HCT116 (cell line): ENCODE data around the gene SLC1A3. TPM values are rescaled to one million over a fixed set of nuclear protein-coding genes. Genes with fewer than 3 reads are reported as not detected.

ENCODE experiments used
- ATAC-seq: fragments of 200-7000 bp; cut with Tn5 transposase; 2 replicates; pipeline ENCODE4 v1.9.1; 2020; ENCODE audit warnings: mild to moderate bottlenecking, moderate library complexity
- BruUV-seq: library from RNA; stranded (reverse); fragments of 400-500 nt; replicated peaks from 2 replicates; lab custom pipeline; 2021; lab: Mats Ljungman, UMichigan
- CTCF ChIA-PET: fragments of 300-600 bp; sonication (Branson Sonifier 250); formaldehyde crosslinking; loops from one replicate; lab custom pipeline; 2021; ENCODE audit warnings: antibody characterized with exemption; lab: Charles Lee
- POLR2A ChIA-PET: fragments of 300-600, 350-600 bp; sonication (Branson Sonifier 250); formaldehyde crosslinking; loops from one replicate; lab custom pipeline; 2021; ENCODE audit warnings: antibody characterized with exemption; lab: Charles Lee
- RAD21 ChIA-PET, 2 experiments: fragments of 300-600 bp; sonication (Branson Sonifier 250); formaldehyde crosslinking; loops; one replicate each; lab custom pipeline; 2023; ENCODE audit warnings: low total read pairs in 2 of 2; ENCODE audit not compliant: uncharacterized antibody in 2 of 2, unreplicated experiment in 2 of 2, low non-redundant PET in 1 of 2; lab: Charles Lee
- DNase-seq: peaks from one replicate; pipeline ENCODE4 v3.0.0-alpha.2; 2010; ENCODE audit warnings: low read depth, low spot score
- H2AFZ ChIP-seq: fragments of 200-600 bp; shearing (Covaris generic), sonication (generic); 2 replicates; pipeline ENCODE4 v1.6.1; 2017; ENCODE audit warnings: low read depth, mixed run types, mixed read lengths, antibody characterized with exemption, low read length; ENCODE audit not compliant: poor library complexity, severe bottlenecking
- H3K27ac ChIP-seq: 2 replicates; pipeline ENCODE4 v1.5.1; 2012; ENCODE audit warnings: low read depth, low read length
- H3K27me3 ChIP-seq: fragments of 200-600 bp; sonication (generic); 2 replicates; pipeline ENCODE4 v1.6.1; 2016; ENCODE audit warnings: mixed run types, low read length, mixed read lengths; ENCODE audit not compliant: insufficient read depth
- H3K36me3 ChIP-seq, 2 experiments: fragments of 200-500 bp in 1 of 2; fragments of 200-600 bp in 1 of 2; sonication (Bioruptor generic) in 1 of 2; sonication (generic) in 1 of 2; 2 replicates each; pipeline versions ENCODE4 v1.5.1 to v1.6.1; 2014 to 2016; ENCODE audit warnings: low read length in 2 of 2, inconsistent platforms in 1 of 2, mixed read lengths in 1 of 2, mixed run types in 1 of 2; ENCODE audit not compliant: insufficient read depth in 2 of 2, control insufficient read depth in 1 of 2
- H3K4me1 ChIP-seq, 2 experiments: fragments of 200-600 bp in 1 of 2; sonication (generic) in 1 of 2; 2 replicates each; pipeline versions ENCODE4 v1.5.1 to v1.6.1; 2012 to 2017; ENCODE audit warnings: low read length in 2 of 2, inconsistent platforms in 1 of 2, mild to moderate bottlenecking in 1 of 2, mixed read lengths in 1 of 2, mixed run types in 1 of 2, moderate library complexity in 1 of 2; ENCODE audit not compliant: insufficient read depth in 2 of 2, control insufficient read depth in 1 of 2
- H3K4me2 ChIP-seq: fragments of 200-600 bp; sonication (generic); 2 replicates; pipeline ENCODE4 v1.6.1; 2017; ENCODE audit warnings: mixed run types, low read length, mixed read lengths
- H3K4me3 ChIP-seq, 2 experiments: fragments of 200-600 bp in 1 of 2; sonication (generic) in 1 of 2; replicated peaks in 1 of 2; 2 replicates each; pipeline ENCODE4 v1.5.1; 2011 to 2016; ENCODE audit warnings: low read length in 2 of 2, control low read depth in 1 of 2, low read depth in 1 of 2, mild to moderate bottlenecking in 1 of 2, mixed read lengths in 1 of 2, mixed run types in 1 of 2
- H3K79me2 ChIP-seq: fragments of 200-600 bp; sonication (generic); 2 replicates; pipeline ENCODE4 v1.6.1; 2017; ENCODE audit warnings: mild to moderate bottlenecking, mixed run types, low read length, moderate library complexity, mixed read lengths; ENCODE audit not compliant: insufficient read depth
- H3K9ac ChIP-seq: fragments of 200-600 bp; sonication (generic); 2 replicates; pipeline ENCODE4 v1.6.1; 2016; ENCODE audit warnings: low read length, mixed read lengths
- H3K9me2 ChIP-seq: fragments of 200-600 bp; sonication (generic), shearing (Covaris generic); 2 replicates; pipeline ENCODE4 v1.6.1; 2017; ENCODE audit warnings: mixed run types, mild to moderate bottlenecking, moderate library complexity; ENCODE audit not compliant: insufficient read depth
- H3K9me3 ChIP-seq, 2 experiments: fragments of 200-500 bp in 1 of 2; fragments of 200-600 bp in 1 of 2; sonication (Bioruptor generic) in 1 of 2; sonication (generic) in 1 of 2; 2 replicates each; pipeline ENCODE4 v1.6.1; 2014 to 2017; ENCODE audit warnings: low read length in 2 of 2, mixed read lengths in 2 of 2, inconsistent platforms in 1 of 2, low read depth in 1 of 2, mild to moderate bottlenecking in 1 of 2, mixed run types in 1 of 2, moderate library complexity in 1 of 2; ENCODE audit not compliant: control insufficient read depth in 1 of 2, insufficient read depth in 1 of 2
- H4K20me1 ChIP-seq: fragments of 200-600 bp; sonication (generic), shearing (Covaris generic); 2 replicates; pipeline ENCODE4 v1.6.1; 2017; ENCODE audit warnings: mixed run types, mild to moderate bottlenecking, moderate library complexity; ENCODE audit not compliant: insufficient read depth
- CEBPB ChIP-seq: IDR thresholded peaks from 2 replicates; pipeline ENCODE4 v1.6.1; 2012; ENCODE audit warnings: low read depth
- ELF1 ChIP-seq: IDR thresholded peaks from 2 replicates; pipeline ENCODE4 v1.6.1; 2012; ENCODE audit warnings: low read depth, borderline replicate concordance
- EZH2 ChIP-seq: fragments of 200-600 bp; sonication (generic); IDR thresholded peaks from 2 replicates; pipeline ENCODE4 v1.6.1; 2017; ENCODE audit warnings: antibody characterized with exemption, mixed run types
- JUND ChIP-seq: IDR thresholded peaks from 2 replicates; pipeline ENCODE4 v1.6.1; 2012
- POLR2A ChIP-seq: IDR thresholded peaks from 2 replicates; pipeline ENCODE4 v1.7.0; 2011; ENCODE audit warnings: borderline replicate concordance; ENCODE audit not compliant: insufficient read depth, insufficient read length; ENCODE audit errors: extremely low read depth
- POLR2AphosphoS5 ChIP-seq: IDR thresholded peaks from 2 replicates; pipeline ENCODE4 v1.6.1; 2011; ENCODE audit warnings: mild to moderate bottlenecking, low read depth, low read length, moderate library complexity
- RAD21 ChIP-seq: IDR thresholded peaks from 2 replicates; pipeline ENCODE4 v1.6.1; 2012; ENCODE audit warnings: low read depth, mild to moderate bottlenecking
- SIN3A ChIP-seq: IDR thresholded peaks from 2 replicates; pipeline ENCODE4 v1.6.1; 2012; ENCODE audit warnings: low read depth
- SP1 ChIP-seq: IDR thresholded peaks from 2 replicates; pipeline ENCODE4 v1.6.1; 2012; ENCODE audit warnings: low read depth
- SRF ChIP-seq: IDR thresholded peaks from 2 replicates; pipeline ENCODE4 v1.6.1; 2012; ENCODE audit warnings: low read depth
- YY1 ChIP-seq: IDR thresholded peaks from 2 replicates; pipeline ENCODE4 v1.6.1; 2011; ENCODE audit warnings: low read length, low read depth, moderate library complexity, mild to moderate bottlenecking; ENCODE audit not compliant: insufficient replicate concordance; ENCODE audit errors: extremely low read depth
- ZFX ChIP-seq: fragments of 450-650 bp; IDR thresholded peaks from 2 replicates; pipeline ENCODE4 v1.6.1; 2017
- ZNF274 ChIP-seq: fragments of 200-500 bp; sonication (Bioruptor generic); IDR thresholded peaks from 2 replicates; pipeline ENCODE4 v1.6.1; 2014; ENCODE audit warnings: mild to moderate bottlenecking, low read depth, low read length, inconsistent platforms
- intact Hi-C: fragments of 100-400 bp; cut with micrococcal nuclease; formaldehyde crosslinking; loops from 2 replicates; pipeline ENCODE4 v1.10.0; 2022
- total RNA-seq: library from RNA; stranded (reverse); gene quantifications from one replicate; pipeline ENCODE4 v1.2.1, GENCODE V29; 2021; ENCODE audit not compliant: unreplicated experiment
- TF ChIP-seq, protein P1 (sequence below): IDR thresholded peaks from 2 replicates; pipeline ENCODE4 v1.6.1; 2012
- TF ChIP-seq, protein P2 (sequence below), 3 experiments: fragments of 200-600 bp in 1 of 3; sonication (generic) in 1 of 3; IDR thresholded peaks in 2 of 3; conservative IDR thresholded peaks in 1 of 3; 2 replicates each; pipeline ENCODE4 v1.5.1; 2012 to 2017; ENCODE audit warnings: low read depth in 2 of 3, low read length in 2 of 3, antibody characterized with exemption in 1 of 3, borderline replicate concordance in 1 of 3, control low read depth in 1 of 3, mild to moderate bottlenecking in 1 of 3, mixed read lengths in 1 of 3, mixed run types in 1 of 3, moderate library complexity in 1 of 3; ENCODE audit not compliant: insufficient read depth in 1 of 3
- TF ChIP-seq, protein P3 (sequence below): IDR thresholded peaks from 2 replicates; pipeline ENCODE4 v1.6.1; 2011; ENCODE audit warnings: mild to moderate bottlenecking, low read length, moderate library complexity; ENCODE audit not compliant: insufficient replicate concordance; ENCODE audit errors: extremely low read depth
- TF ChIP-seq, protein P4 (sequence below): IDR thresholded peaks from 2 replicates; pipeline ENCODE4 v1.6.1; 2012

The SLC1A3 gene
- total RNA-seq, 1 experiment from 2014 or later: 12.9 TPM

DNA sequence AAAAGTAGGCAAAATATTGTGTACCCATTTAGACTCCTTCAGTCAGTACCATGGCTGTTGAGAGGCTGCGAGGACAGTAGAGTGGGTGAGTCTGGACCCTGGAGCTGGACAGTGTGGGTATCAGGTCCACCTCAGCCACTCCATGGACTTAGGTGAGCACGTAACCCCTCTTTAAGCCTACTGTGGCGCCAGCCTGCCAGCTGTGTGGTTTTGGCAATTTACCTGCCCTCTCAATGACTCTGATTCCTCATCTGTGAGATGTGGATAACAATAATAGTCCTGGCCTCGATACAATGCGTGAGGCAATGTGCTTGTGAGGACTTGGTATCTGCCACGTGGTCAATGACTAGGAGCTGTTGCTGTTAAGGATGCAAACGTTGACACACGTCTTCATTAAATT is 17.9 kb downstream of the SLC1A3 start:
- ChIA-PET POLR2A (no interaction called here), CTCF (interaction anchor here (0.6 kb wide), 1 partner anchor 14 kb away, joined by 4 read pairs; no protein-coding TSS in a partner anchor), RAD21 (no interaction called here)
- no peak overlapping the region for H3K4me2 ChIP-seq
- no peak overlapping the region for H2AFZ ChIP-seq
- H3K79me2 ChIP-seq: no peaks in the 10 kb centered on the region
- no peak overlapping the region for H3K9ac ChIP-seq
- no peaks in the 10 kb centered on the region for H3K27me3 ChIP-seq
- TF ChIP-seq CEBPB (no peak), ZFX (no peak), SP1 (no peak), POLR2AphosphoS5 (no peak), SRF (no peak), JUND (no peak), SIN3A (no peak), EZH2 (no peak), POLR2A (no peak), RAD21 (no peak), ZNF274 (no peak), YY1 (no peak), ELF1 (no peak)
- TF ChIP-seq, protein P1, sequence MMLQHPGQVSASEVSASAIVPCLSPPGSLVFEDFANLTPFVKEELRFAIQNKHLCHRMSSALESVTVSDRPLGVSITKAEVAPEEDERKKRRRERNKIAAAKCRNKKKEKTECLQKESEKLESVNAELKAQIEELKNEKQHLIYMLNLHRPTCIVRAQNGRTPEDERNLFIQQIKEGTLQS: no peak
- TF ChIP-seq, protein P2, sequence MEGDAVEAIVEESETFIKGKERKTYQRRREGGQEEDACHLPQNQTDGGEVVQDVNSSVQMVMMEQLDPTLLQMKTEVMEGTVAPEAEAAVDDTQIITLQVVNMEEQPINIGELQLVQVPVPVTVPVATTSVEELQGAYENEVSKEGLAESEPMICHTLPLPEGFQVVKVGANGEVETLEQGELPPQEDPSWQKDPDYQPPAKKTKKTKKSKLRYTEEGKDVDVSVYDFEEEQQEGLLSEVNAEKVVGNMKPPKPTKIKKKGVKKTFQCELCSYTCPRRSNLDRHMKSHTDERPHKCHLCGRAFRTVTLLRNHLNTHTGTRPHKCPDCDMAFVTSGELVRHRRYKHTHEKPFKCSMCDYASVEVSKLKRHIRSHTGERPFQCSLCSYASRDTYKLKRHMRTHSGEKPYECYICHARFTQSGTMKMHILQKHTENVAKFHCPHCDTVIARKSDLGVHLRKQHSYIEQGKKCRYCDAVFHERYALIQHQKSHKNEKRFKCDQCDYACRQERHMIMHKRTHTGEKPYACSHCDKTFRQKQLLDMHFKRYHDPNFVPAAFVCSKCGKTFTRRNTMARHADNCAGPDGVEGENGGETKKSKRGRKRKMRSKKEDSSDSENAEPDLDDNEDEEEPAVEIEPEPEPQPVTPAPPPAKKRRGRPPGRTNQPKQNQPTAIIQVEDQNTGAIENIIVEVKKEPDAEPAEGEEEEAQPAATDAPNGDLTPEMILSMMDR (IDR thresholded peaks at IDR 0.05 in 2 of 3, conservative IDR thresholded peaks at IDR 0.05 in 1 of 3; ENCODE audit: borderline replicate concordance in 1 of 3, insufficient read depth in 1 of 3, low read depth in 2 of 3, low read length in 2 of 3): no peak
- TF ChIP-seq, protein P3, sequence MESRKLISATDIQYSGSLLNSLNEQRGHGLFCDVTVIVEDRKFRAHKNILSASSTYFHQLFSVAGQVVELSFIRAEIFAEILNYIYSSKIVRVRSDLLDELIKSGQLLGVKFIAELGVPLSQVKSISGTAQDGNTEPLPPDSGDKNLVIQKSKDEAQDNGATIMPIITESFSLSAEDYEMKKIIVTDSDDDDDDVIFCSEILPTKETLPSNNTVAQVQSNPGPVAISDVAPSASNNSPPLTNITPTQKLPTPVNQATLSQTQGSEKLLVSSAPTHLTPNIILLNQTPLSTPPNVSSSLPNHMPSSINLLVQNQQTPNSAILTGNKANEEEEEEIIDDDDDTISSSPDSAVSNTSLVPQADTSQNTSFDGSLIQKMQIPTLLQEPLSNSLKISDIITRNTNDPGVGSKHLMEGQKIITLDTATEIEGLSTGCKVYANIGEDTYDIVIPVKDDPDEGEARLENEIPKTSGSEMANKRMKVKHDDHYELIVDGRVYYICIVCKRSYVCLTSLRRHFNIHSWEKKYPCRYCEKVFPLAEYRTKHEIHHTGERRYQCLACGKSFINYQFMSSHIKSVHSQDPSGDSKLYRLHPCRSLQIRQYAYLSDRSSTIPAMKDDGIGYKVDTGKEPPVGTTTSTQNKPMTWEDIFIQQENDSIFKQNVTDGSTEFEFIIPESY: no peak
- TF ChIP-seq, protein P4, sequence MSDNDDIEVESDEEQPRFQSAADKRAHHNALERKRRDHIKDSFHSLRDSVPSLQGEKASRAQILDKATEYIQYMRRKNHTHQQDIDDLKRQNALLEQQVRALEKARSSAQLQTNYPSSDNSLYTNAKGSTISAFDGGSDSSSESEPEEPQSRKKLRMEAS: no peak
- no peak overlapping the region for H3K4me3 ChIP-seq
- H4K20me1 ChIP-seq: no peaks in the 10 kb centered on the region
- H3K9me2 ChIP-seq: no peaks in the 10 kb centered on the region
- intact Hi-C loops: no loop called here
- DNase-seq: no peak
- no peak for ATAC-seq
- BruUV-seq: no TSS peak
- H3K9me3 ChIP-seq: no peaks in the 10 kb centered on the region
- no peaks in the 10 kb centered on the region for H3K36me3 ChIP-seq
- peaks cover 0 to 2% of the 10 kb centered on the region in 2 experiments; a peak in 2 of 4 replicates for H3K4me1 ChIP-seq
- H3K27ac ChIP-seq: no peak overlapping the region
